WTC11 (cell line): ENCODE measurements around the gene TIGD3.

ENCODE experiments used
- IRF2 ChIP-seq: sonication (generic); formaldehyde crosslinking; IDR thresholded peaks from 2 replicates; pipeline ENCODE4 v1.8.0; 2022; ENCODE audit warnings: low read depth, missing genetic modification reagents, borderline replicate concordance
- NR1H2 ChIP-seq: sonication (generic); formaldehyde crosslinking; IDR thresholded peaks from 2 replicates; pipeline ENCODE4 v1.9.0; 2021; ENCODE audit warnings: mild to moderate bottlenecking, moderate library complexity, missing genetic modification reagents
- SP1 ChIP-seq: sonication (generic); formaldehyde crosslinking; conservative IDR thresholded peaks from 2 replicates; pipeline ENCODE4 v1.8.1; 2022; ENCODE audit warnings: missing genetic modification reagents
- TEAD4 ChIP-seq: sonication (generic); formaldehyde crosslinking; IDR thresholded peaks from 2 replicates; pipeline ENCODE4 v1.8.0; 2022; ENCODE audit warnings: mild to moderate bottlenecking, missing genetic modification reagents
- ZNF263 ChIP-seq: sonication (generic); formaldehyde crosslinking; IDR thresholded peaks from 2 replicates; pipeline ENCODE4 v1.8.1; 2022; ENCODE audit warnings: low read depth, mild to moderate bottlenecking, moderate library complexity, missing genetic modification reagents
- ZNF416 ChIP-seq: fragments of 250-450 bp; sonication (Bioruptor Pico); IDR thresholded peaks from 2 replicates; pipeline ENCODE4 v1.9.0; 2021; ENCODE audit warnings: mild to moderate bottlenecking, inconsistent platforms
- TF ChIP-seq, protein P1 (sequence below): fragments of 200-600 bp; IDR thresholded peaks from 2 replicates; pipeline ENCODE4 v1.8.0; 2022; ENCODE audit warnings: antibody characterized with exemption
- TF ChIP-seq, protein P2 (sequence below): sonication (generic); formaldehyde crosslinking; IDR thresholded peaks from 2 replicates; pipeline ENCODE4 v1.8.0; 2022; ENCODE audit warnings: mild to moderate bottlenecking, missing genetic modification reagents
- TF ChIP-seq, protein P3 (sequence below): sonication (generic); formaldehyde crosslinking; IDR thresholded peaks from 2 replicates; pipeline ENCODE4 v1.8.1; 2022; ENCODE audit warnings: mild to moderate bottlenecking, moderate library complexity, missing genetic modification reagents

DNA sequence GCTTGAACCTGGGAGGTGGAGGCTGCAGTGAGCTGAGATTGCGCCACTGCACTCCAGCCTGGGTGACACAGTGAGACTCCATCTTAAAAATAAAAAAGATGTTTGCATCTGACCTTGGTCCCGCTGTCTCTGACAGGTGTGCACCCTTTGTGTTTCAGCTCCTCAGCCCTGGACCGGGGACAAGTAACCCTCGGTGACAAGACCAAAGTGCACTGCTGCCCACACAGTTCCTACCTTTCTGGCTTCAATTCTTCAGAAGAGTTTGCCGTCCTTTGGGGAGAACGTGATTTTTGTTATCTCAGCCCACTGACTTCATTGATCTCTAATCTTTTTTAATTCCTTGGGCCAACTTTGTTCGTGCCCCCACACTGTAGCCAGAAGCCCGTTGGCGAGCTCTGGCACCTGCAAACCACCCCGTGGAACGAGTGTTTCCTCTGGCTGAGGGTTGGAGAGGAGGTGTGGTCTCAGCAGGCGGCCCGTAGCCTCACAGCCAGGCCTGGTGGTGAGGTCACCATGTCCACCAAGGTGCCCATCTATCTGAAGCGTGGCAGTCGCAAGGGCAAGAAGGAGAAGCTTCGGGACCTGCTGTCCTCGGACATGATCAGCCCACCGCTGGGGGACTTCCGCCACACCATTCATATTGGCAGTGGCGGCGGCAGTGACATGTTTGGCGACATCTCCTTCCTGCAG, 34.0 kb upstream of the TIGD3 start:
- TF ChIP-seq ZNF263 (CRISPR knock-in tag), result no peak
- TF ChIP-seq, protein P1, sequence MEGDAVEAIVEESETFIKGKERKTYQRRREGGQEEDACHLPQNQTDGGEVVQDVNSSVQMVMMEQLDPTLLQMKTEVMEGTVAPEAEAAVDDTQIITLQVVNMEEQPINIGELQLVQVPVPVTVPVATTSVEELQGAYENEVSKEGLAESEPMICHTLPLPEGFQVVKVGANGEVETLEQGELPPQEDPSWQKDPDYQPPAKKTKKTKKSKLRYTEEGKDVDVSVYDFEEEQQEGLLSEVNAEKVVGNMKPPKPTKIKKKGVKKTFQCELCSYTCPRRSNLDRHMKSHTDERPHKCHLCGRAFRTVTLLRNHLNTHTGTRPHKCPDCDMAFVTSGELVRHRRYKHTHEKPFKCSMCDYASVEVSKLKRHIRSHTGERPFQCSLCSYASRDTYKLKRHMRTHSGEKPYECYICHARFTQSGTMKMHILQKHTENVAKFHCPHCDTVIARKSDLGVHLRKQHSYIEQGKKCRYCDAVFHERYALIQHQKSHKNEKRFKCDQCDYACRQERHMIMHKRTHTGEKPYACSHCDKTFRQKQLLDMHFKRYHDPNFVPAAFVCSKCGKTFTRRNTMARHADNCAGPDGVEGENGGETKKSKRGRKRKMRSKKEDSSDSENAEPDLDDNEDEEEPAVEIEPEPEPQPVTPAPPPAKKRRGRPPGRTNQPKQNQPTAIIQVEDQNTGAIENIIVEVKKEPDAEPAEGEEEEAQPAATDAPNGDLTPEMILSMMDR, result no peak
- no peak for TF ChIP-seq IRF2 (CRISPR knock-in tag)
- TF ChIP-seq, protein P2, sequence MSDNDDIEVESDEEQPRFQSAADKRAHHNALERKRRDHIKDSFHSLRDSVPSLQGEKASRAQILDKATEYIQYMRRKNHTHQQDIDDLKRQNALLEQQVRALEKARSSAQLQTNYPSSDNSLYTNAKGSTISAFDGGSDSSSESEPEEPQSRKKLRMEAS (CRISPR knock-in tag), result no peak
- TF ChIP-seq TEAD4, result no peak
- no peak for TF ChIP-seq ZNF416 (CRISPR knock-in tag)
- TF ChIP-seq, protein P3, sequence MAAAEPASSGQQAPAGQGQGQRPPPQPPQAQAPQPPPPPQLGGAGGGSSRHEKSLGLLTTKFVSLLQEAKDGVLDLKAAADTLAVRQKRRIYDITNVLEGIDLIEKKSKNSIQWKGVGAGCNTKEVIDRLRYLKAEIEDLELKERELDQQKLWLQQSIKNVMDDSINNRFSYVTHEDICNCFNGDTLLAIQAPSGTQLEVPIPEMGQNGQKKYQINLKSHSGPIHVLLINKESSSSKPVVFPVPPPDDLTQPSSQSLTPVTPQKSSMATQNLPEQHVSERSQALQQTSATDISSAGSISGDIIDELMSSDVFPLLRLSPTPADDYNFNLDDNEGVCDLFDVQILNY (CRISPR knock-in tag), result no peak
- no peak for TF ChIP-seq NR1H2 (CRISPR knock-in tag)
- TF ChIP-seq SP1, result no peak
